Measurements from ENCODE around the gene KCND2. TPM values are rescaled to one million over a fixed set of nuclear protein-coding genes. Genes with fewer than 3 reads are reported as not detected.

KCND2 gene
- total and polyA plus RNA-seq, 2 of the 8 experiments (the other 6 are each of a cell fraction or from before 2014, with no cell fraction given) = 4.6 to 7.7 TPM

DNA sequence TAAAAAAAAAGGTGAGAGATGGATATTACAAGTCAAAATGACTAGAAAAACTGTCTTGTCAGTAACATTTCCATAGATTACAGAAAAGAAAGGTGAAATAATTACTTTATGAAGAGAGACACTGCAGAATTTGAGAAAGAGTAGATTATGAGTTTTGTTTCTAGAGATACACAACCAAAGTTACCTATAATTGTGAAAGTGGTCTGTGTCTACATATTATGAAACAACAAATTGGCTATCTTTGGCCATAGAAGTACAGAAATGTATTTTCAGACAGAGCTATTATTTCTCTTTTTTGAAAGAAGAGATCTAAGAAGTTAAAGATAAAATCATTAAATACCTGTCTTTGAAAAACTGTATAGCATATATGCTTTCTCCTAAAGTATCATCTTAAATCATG lies 30.1 kb downstream of the KCND2 start:
- H3K36me3 ChIP-seq (ENCODE audit: control insufficient read depth in 2 of 4, insufficient read depth in 4 of 4, low read length in 3 of 4) = no peaks in the 10 kb centered on the region
- no peak overlapping the region for H3K18ac ChIP-seq (ENCODE audit: extremely low read depth, low read length)
- no peak overlapping the region for H4K5ac ChIP-seq (ENCODE audit: insufficient read length, low read depth, low read length)
- FAIRE-seq (no peak), DNase-seq (ENCODE audit: low read depth in 1 of 2, low spot score in 2 of 2) (no peak)
- H3K14ac ChIP-seq (ENCODE audit: insufficient read length) = no peak overlapping the region
- no peak overlapping the region for H3K9ac ChIP-seq (replicated peaks in 1 of 4; ENCODE audit: extremely low read depth in 1 of 4, low read depth in 3 of 4, low read length in 3 of 4)
- no peaks in the 10 kb centered on the region for H4K20me1 ChIP-seq (replicated peaks in 1 of 2; ENCODE audit: control insufficient read depth in 1 of 2, insufficient read depth in 2 of 2, low read length in 2 of 2)
- no peaks in the 10 kb centered on the region for H3K27me3 ChIP-seq (replicated peaks in 1 of 4; ENCODE audit: control insufficient read depth in 3 of 4, extremely low read depth in 1 of 4, insufficient read depth in 3 of 4, low read length in 3 of 4)
- no peaks in the 10 kb centered on the region for H3K9me3 ChIP-seq (ENCODE audit: insufficient read depth in 2 of 2, low read depth in 1 of 2, low read length in 1 of 2)
- no peak overlapping the region for H2BK5ac ChIP-seq (ENCODE audit: low read depth, low read length)
- H3K4ac ChIP-seq (replicated peaks; ENCODE audit: insufficient read length, low read depth, low read length) = no peak overlapping the region
- no peaks in the 10 kb centered on the region; a peak in 1 of 4 replicates for H3K79me2 ChIP-seq (ENCODE audit: control insufficient read depth in 1 of 2, insufficient read depth in 2 of 2, low read length in 2 of 2)
- H3K23me2 ChIP-seq (ENCODE audit: low read depth, low read length) = no peaks in the 10 kb centered on the region
- H3K23ac ChIP-seq (ENCODE audit: insufficient read length) = no peak overlapping the region
- H4K91ac ChIP-seq (replicated peaks; ENCODE audit: insufficient read length, low read length) = no peak overlapping the region
- H3K4me3 ChIP-seq (ENCODE audit: extremely low read depth in 1 of 4, insufficient read depth in 2 of 4, low read depth in 3 of 4, low read length in 4 of 4) = no peak overlapping the region
- H3K56ac ChIP-seq (replicated peaks; ENCODE audit: insufficient read length, low read depth, low read length) = no peak overlapping the region
- TF ChIP-seq NRF1 (IDR thresholded peaks at IDR 0.05; ENCODE audit: low read depth, low read length) = no peak
- TF ChIP-seq JUN (IDR thresholded peaks at IDR 0.05; ENCODE audit: low read depth, low read length) = no peak
- no peak for TF ChIP-seq SIX5 (IDR thresholded peaks at IDR 0.05; ENCODE audit: low read depth, low read length)
- no peak for TF ChIP-seq TCF12 (IDR thresholded peaks at IDR 0.05; ENCODE audit: low read depth, low read length)
- TF ChIP-seq RXRA (IDR thresholded peaks at IDR 0.05; ENCODE audit: insufficient read depth, low read depth, low read length) = no peak
- TF ChIP-seq TEAD4 (IDR thresholded peaks at IDR 0.05; ENCODE audit: low read depth, low read length) = no peak
- TF ChIP-seq EZH2 (IDR thresholded peaks at IDR 0.05; ENCODE audit: low read depth, low read length, severe bottlenecking) = no peak
- no peak for TF ChIP-seq JUND (IDR thresholded peaks at IDR 0.05; ENCODE audit: low read length)
- TF ChIP-seq BCL11A (IDR thresholded peaks at IDR 0.05; ENCODE audit: low read depth in 2 of 2, low read length in 2 of 2) = no peak
- TF ChIP-seq, protein P1, sequence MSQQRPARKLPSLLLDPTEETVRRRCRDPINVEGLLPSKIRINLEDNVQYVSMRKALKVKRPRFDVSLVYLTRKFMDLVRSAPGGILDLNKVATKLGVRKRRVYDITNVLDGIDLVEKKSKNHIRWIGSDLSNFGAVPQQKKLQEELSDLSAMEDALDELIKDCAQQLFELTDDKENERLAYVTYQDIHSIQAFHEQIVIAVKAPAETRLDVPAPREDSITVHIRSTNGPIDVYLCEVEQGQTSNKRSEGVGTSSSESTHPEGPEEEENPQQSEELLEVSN (IDR thresholded peaks at IDR 0.05) = no peak
- no peak for TF ChIP-seq ZNF274 (IDR thresholded peaks at IDR 0.05; ENCODE audit: borderline replicate concordance, extremely low read depth, low read length)
- no peak overlapping the region for H2BK15ac ChIP-seq (ENCODE audit: low read length)
- H3K4me1 ChIP-seq (replicated peaks in 1 of 4; ENCODE audit: control insufficient read depth in 3 of 4, insufficient read depth in 4 of 4, low read length in 3 of 4) = peaks cover 0 to 7% (median 0%) of the 10 kb centered on the region in 4 experiments; a peak in 1 of 7 replicates
- no peak overlapping the region for H2BK20ac ChIP-seq (ENCODE audit: low read length)
- no peaks in the 10 kb centered on the region for H3K79me1 ChIP-seq (ENCODE audit: low read depth, low read length)
- ChIA-PET POLR2A (ENCODE audit: partially characterized antibody) (no interaction called here), CTCF (ENCODE audit: partially characterized antibody) (no interaction called here)
- H2BK120ac ChIP-seq (replicated peaks; ENCODE audit: low read depth, low read length) = no peak overlapping the region
- H2AK5ac ChIP-seq (ENCODE audit: low read depth, low read length) = no peak overlapping the region
- no peak overlapping the region for H3K4me2 ChIP-seq (ENCODE audit: insufficient read depth in 1 of 2, low read depth in 2 of 2, low read length in 2 of 2)
- H4K8ac ChIP-seq (ENCODE audit: extremely low read depth, insufficient read depth, low read length) = no peak overlapping the region
- no peak overlapping the region for H2AFZ ChIP-seq (ENCODE audit: low read length)
- H2BK12ac ChIP-seq (ENCODE audit: low read depth, low read length) = no peak overlapping the region
- H3K27ac ChIP-seq (ENCODE audit: low read depth, low read length) = no peak overlapping the region
